ENCODE results near the gene SFMBT1. TPM values are rescaled to one million over a fixed set of nuclear protein-coding genes. Genes with fewer than 3 reads are reported as not detected.

The SFMBT1 gene
- total and polyA plus RNA-seq, 9 of the 15 experiments (the other 6 are each of a cell fraction or from before 2014, with no cell fraction given): 0.76 to 6.6 (median 3.6) TPM

- no peak for TF ChIP-seq ZHX1 (conservative IDR thresholded peaks at IDR 0.05; ENCODE audit: low read length)
- no peak for TF ChIP-seq DLX4 (CRISPR knock-in tag; IDR thresholded peaks at IDR 0.05)
- no peak for TF ChIP-seq ZFP1 (CRISPR knock-in tag; IDR thresholded peaks at IDR 0.05)
- TF ChIP-seq ZNF511 (CRISPR knock-in tag; IDR thresholded peaks at IDR 0.05): no peak
Measured at GRCh38 chr3:52881871-52882270, 164.0 kb downstream of the SFMBT1 start (continued).

- 62% methylated on average over 3 of the region's 3 CpGs for WGBS (ENCODE audit: insufficient coverage, low coverage, missing lambda C conversion rate)
- BruUV-seq (replicated peaks): no TSS peak
- Histone ChIP-seq H4K20me1 (replicated peaks; ENCODE audit: control insufficient read depth, insufficient read depth, low read length) (no peaks in the 10 kb centered on the region), H3K4me1 (replicated peaks in 1 of 2; ENCODE audit: control insufficient read depth in 2 of 2, insufficient read depth in 2 of 2, low read length in 2 of 2) (peaks cover 0 to 9% of the 10 kb centered on the region in 2 experiments; a peak in 2 of 5 replicates), H3K4me3 (no peak overlapping the region), H3K9ac (ENCODE audit: insufficient read depth in 1 of 2, low read depth in 2 of 2, low read length in 2 of 2) (no peak overlapping the region), H3K9me3 (replicated peaks; ENCODE audit: control insufficient read depth, insufficient read depth, low read depth, low read length) (no peaks in the 10 kb centered on the region), H2AFZ (ENCODE audit: low read depth, low read length) (no peak overlapping the region), H3K27me3 (ENCODE audit: control insufficient read depth in 2 of 2, insufficient read depth in 2 of 2, low read length in 2 of 2) (no peaks in the 10 kb centered on the region), H3K79me2 (ENCODE audit: control insufficient read depth, insufficient read depth, low read length) (no peaks in the 10 kb centered on the region), H3K36me3 (ENCODE audit: control insufficient read depth, insufficient read depth, low read length) (no peaks in the 10 kb centered on the region), H3K9me1 (ENCODE audit: control insufficient read depth, insufficient read depth, low read length) (no peaks in the 10 kb centered on the region), H3K4me2 (ENCODE audit: insufficient read depth, low read length) (no peak overlapping the region), H3K27ac (ENCODE audit: extremely low read depth, low read depth, low read length) (no peak overlapping the region)
- DNase-seq (ENCODE audit: extremely low read depth in 1 of 4, low spot score in 3 of 4) (no peak), FAIRE-seq (no peak), ATAC-seq (no peak)
- in situ Hi-C loops (cut with MboI): no loop called here
- ChIA-PET POLR2A (interaction anchor here (2.1 kb wide), 1 partner anchor 13 kb away, joined by 11 read pairs; no protein-coding TSS in a partner anchor), CTCF (ENCODE audit: low intra/inter-chr PET ratio) (no interaction called here)
- intact Hi-C loops (cut with micrococcal nuclease): no loop called here
- TF ChIP-seq IFI16 (CRISPR knock-in tag; IDR thresholded peaks at IDR 0.05) (no peak), HSF4 (CRISPR knock-in tag; IDR thresholded peaks at IDR 0.05; ENCODE audit: borderline replicate concordance) (no peak), SAFB2 (IDR thresholded peaks at IDR 0.05; ENCODE audit: borderline replicate concordance, low read depth, low read length, severe bottlenecking) (no peak), LCOR (CRISPR knock-in tag; IDR thresholded peaks at IDR 0.05) (no peak), EP400 (IDR thresholded peaks at IDR 0.05) (no peak)
Measured at GRCh38 chr3:52880474-52880873, 165.4 kb downstream of the SFMBT1 start.

Measured in K562 (cell line).